Loucy (cell line): Measurements from ENCODE around the gene CNTNAP2.

ENCODE experiments used
- CTCF ChIP-seq: fragments of 200-600 bp; sonication (generic); conservative IDR thresholded peaks from 2 replicates; pipeline ENCODE4 v1.5.1; 2014; ENCODE audit warnings: mild to moderate bottlenecking, antibody characterized with exemption, low read length
- EZH2phosphoT487 ChIP-seq: fragments of 200-600 bp; IDR thresholded peaks from 2 replicates; pipeline ENCODE4 v1.6.1; 2018; ENCODE audit warnings: antibody characterized with exemption, mild to moderate bottlenecking, moderate library complexity, borderline replicate concordance

GRCh38 chr7:148014541-148014940 is 1897.9 kb downstream of the CNTNAP2 start:
- no peak for TF ChIP-seq CTCF
- no peak for TF ChIP-seq EZH2phosphoT487
